NCI-H748 (cell line): Measurements from ENCODE around the gene H6PD.

Source experiments
- DNase-seq: peaks from one replicate; lab custom pipeline; 2025; ENCODE audit not compliant: unreplicated experiment; lab: John Stamatoyannopoulos, UW

The H6PD gene

DNA sequence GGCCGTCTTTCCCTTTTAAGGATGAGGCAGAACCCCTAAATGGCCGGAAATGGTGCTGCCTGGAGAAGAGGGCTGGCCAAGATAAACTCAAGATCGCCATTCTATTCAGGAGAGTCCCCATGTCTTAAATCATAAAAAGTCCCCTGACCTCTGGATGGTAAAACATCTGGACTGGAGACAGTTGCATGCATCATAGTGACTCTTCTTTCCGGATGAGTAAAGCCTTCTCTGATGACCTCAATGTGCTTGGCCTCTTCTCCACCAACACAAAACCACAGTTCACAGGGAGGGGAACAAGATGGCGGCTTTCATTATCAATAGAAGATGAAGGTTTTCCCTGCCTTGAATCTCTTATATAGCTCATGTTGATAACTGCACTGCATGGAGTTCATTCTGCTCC is 27.5 kb upstream of the H6PD start:
- DNase-seq, result no peak

GRCh38 chr1:9207715-9208114 is 26.9 kb upstream of the H6PD start:
- DNase-seq, result no peak

DNA sequence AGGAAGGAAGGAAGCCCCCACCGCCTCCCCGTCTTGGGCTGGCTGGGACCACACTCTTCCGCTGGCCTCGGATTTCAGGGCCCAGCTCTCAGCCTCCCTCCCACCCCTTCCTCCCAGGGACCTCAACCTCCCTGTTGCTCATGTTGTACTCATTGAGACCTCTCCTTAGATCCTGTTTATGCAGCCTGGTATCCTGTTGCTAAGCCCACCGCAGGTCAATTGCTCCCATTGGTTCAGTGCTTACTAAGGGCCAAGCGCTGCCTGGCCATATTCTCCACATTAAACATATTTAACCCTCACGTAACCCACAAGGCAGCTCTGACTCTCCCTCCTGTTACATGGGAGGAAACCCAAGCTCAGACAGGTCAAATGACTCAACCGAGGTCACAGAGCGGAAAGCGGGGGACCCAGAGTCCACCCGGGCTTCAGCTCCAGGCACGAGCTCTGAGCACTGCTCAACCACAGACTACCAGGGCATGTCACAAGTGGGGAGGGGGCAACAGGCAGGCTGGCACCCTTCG is 23.2 kb upstream of the H6PD start:
- DNase-seq, result no peak

DNA sequence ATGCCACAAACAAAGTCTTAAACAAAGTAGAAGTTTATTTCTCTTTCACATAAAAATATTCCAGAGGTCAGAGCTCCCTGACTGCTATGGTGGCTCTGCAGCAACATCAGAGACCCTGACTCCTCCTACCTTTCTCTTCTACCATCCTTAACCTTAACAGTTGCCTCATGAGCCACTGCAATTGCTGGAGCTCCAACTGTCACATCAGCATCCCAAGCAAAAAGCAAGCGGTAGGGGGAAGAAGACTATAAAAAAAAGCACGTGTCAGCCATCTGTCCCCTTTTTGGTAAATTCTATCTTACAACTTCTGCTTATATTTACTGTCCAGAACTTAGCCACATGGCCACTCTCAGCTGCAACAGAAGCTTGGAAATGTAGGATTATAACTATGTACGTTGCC is 21.8 kb upstream of the H6PD start:
- DNase-seq, result no peak

DNA sequence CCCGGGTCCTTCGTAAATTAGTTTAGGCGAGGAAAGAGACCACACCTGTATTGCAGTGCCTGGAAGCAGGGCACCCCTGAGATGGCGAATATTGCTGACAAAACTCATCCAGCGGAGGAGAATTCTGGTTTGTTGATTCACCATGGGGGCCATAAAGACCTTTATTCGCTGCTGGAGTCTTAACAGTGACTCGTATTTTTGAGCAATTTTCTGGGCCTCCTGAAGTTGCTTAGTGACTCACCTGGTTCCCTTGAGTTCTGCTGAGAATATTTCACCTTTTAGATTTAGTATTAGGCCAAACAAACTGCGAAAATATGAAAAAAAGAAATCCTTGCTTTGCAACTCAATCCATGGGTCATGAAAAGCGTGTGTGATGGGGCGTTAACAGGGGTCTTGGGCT is 20.6 kb upstream of the H6PD start:
- no peak for DNase-seq

DNA sequence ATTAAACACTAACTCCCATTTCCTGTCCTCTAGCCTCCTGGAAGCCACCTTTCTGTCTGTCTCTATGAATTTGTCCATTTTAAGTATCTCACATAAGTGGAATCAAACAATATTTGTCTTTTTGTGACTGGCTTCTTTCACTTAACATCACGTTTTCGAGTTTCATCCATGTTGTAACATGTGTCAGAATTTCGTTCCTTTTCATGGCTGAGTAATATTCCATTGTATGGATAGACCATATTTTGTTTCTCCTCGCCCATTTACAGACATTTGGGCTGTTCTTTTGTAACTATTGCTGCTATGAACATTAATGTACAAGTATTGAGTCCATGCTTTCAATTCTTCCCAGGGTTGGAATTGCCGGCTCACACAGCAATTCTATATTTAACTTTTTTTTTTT is 15.7 kb upstream of the H6PD start:
- no peak for DNase-seq

DNA sequence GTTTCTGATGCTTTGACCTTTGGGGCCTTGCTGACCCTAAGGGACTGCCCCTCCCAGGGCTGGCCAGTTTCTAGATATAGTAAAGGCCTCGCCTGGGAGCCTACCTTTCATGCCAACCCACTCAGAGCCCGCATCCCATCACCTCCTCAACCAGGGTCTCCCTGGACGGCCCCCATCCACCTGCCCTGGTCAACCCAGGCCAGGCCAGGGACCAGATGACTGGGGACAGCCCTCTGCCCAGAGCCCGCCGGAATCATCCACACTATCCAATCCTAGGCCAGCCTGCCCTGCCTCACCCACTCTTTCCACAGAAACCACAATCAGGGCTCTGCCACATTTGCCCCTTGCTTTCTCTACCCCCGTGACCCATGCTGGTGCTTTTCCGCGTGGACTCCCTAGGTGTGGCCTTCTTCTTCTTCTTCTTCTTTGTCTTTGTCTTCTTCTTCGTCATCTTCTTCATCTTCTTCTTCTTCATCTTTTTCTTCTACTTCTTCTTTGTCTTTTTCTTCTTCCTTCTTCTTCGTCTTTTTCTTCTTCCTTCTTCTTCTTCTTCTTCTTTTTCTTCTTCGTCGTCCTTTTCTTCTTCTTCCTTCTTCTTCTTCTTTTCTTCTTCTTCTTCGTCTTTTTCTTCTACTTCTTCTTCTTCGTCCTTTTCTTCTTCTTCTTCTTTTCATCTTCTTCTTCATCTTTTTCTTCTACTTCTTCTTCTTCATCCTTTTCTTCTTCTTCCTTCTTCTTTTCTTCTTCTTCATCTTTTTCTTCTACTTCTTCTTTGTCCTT is 11.5 kb upstream of the H6PD start:
- DNase-seq, result no peak

- no peak for DNase-seq
Measured at GRCh38 chr1:9224664-9225410, 9.7 kb upstream of the H6PD start.

DNA sequence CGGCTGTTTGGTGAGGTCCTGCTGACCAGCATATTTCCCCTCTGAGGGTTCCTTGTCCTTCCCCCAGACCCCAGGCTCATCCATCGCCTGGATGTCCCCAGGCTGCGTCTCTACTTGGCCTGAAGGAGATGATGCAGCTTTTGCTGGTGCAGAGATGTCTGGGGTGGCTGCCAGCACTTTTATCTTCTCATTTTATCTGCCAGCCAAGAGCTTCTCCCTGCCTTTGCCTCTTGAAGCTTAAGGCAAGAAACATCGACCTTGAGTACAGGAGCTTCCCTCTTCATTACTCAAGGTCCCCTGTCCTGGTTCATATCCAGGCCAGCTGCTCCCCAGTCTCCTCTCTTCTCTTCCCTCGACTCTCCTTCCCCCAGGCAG is 9.2 kb upstream of the H6PD start:
- DNase-seq, result no peak

DNA sequence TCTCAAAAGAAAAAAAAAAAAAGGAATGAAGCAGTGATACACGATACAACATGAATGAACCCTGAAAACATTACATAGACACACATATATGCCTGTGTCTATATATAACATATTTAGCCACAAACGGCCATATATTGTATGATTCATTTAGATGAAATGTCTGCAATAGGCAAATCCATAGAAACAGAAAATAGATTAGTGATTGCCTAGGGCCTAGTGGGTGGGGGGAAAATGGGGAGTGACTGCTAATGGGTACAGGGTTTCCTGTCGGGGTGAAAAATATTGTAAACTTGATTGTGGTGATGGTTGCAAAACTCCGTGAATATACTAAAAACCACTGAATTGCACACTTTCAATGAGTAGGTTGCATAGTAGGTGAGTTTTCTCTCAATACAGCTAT is 6.0 kb upstream of the H6PD start:
- no peak for DNase-seq

GRCh38 chr1:9229549-9229948 is 5.0 kb upstream of the H6PD start:
- no peak for DNase-seq

- DNase-seq, result no peak
Measured at GRCh38 chr1:9230869-9231533, 3.6 kb upstream of the H6PD start.

GRCh38 chr1:9231648-9232332 is 2.8 kb upstream of the H6PD start:
- no peak for DNase-seq

- DNase-seq, result no peak
Measured at GRCh38 chr1:9233241-9233941, 1.2 kb upstream of the H6PD start.

- no peak for DNase-seq
Measured at GRCh38 chr1:9233942-9234222, 692 bp upstream of the H6PD start.

DNA sequence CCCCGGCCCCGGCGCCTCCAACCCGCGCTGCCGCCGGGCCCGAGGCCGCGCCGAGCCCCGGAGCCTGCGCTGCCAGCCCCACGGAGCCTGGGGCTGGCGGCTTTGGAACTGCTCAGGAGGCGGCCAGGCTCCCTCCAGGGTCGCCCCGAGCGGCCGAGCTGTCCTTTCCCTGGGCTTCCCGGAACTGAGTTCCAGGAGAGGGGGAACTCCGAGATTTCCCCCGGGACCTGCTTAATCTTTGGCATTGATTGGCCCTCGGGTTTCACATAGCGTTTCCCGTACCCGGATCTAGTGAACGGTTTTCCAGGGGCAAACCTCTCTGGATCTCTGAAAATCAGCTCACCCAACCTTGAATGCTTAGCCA is 504 bp downstream of the H6PD start:
- DNase-seq, result peak; percentile 61

DNA sequence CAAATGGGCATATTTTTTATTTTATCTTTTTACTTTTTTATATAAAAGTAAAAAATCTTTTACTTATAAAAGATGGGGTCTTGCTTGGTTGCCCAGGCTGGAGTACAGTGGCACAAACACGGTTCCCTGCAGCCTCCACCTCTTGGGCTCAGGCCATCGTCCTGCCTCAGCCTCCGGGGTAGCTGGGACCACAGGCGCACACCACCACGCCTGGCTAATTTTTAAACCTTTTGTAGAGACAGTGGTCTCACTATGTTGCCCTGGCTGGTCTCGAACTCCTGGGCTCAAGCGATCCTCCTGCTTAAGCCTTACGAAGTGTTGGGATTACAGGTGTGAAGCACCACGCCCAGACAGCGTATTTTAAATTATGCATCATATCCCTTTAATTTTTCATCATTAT is 986 bp downstream of the H6PD start:
- no peak for DNase-seq

DNA sequence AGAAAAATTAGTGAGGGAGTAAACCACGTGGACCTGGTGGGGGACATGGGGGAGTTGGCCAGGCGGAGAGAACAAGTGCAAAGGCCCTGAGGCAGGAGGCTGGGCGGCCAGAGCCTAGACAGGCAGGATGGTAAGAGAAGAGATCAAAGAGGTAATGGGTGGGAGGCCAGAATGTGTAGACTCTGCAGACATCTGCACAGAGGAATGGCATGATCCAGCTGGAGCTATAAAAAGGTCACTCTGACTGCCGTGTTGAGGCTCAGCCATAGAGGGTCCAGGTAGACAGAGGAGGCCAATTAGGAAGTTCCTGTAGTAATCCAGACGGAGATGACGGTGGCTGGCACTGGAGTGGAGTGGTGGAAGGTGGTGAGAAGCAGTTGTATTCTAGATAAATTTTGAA is 3.6 kb downstream of the H6PD start:
- no peak for DNase-seq

- no peak for DNase-seq
Measured at GRCh38 chr1:9238550-9238949, 4.0 kb downstream of the H6PD start.

DNA sequence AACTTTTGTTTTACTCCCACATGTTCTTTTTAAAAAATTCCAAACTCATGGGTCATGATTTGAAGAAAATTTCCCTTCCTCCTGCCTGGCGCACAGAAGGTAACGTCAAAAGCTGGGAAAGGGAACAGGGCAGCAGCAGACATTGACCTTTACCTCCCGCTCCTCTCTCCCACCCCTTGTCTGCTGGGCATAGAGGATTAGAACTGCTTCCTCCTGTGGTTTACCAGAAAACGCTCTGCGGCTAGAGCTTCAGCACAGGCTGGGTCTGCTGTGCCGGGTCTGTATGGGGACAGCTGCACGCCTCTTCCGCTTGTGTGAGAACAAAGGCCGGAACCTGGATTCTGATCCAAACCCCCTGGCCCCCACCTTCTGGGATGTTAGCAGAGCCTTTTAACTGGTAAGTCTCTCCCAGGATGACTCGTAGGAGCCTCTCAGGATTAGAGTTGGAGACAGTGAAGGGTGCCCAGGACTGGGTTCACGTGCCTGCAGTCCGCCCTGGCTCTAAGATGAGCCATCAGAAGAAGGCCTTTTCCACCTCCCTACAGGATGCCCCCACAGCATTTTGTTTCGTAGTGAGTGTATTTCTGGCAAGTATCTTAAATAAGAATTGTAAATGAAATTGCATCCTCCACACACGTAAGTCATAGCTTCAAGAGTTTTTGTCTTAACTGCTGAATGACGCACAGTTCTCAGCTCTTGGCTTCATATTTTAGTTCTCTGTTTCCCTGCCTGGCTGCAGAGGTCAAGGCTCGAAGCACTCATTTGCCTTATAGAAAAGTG is 5.2 kb downstream of the H6PD start:
- DNase-seq, result no peak
